Central memory CD4-positive, alpha-beta T cell (primary cell): Measurements from ENCODE around the gene OR6B1.
"Not testable (repeated sequence)": the region's sequence is repeated elsewhere in the genome, so short reads cannot be mapped to it uniquely, and the experiment has no call there.

Experiments used
- DNase-seq: peaks from one replicate; pipeline ENCODE4 v3.0.0; 2022

The OR6B1 gene

GRCh38 chr7:144050093-144050492 lies 50.0 kb downstream of the OR6B1 start:
- no peak for DNase-seq

DNA sequence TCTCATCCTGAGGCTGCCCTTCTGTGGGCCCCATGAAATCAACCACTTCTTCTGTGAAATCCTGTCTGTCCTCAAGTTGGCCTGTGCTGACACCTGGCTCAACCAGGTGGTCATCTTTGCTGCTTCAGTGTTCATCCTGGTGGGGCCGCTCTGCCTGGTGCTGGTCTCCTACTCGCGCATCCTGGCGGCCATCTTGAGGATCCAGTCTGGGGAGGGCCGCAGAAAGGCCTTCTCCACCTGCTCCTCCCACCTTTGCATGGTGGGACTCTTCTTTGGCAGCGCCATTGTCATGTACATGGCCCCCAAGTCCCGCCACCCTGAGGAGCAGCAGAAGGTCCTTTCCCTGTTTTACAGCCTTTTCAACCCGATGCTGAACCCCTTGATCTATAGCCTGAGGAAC lies 50.8 kb downstream of the OR6B1 start:
- DNase-seq, result not testable (repeated sequence)

GRCh38 chr7:144057954-144058353 lies 57.8 kb downstream of the OR6B1 start:
- DNase-seq, result no peak
